Measurements from ENCODE around the gene ZNRF1.
A peak's percentile ranks its signal among the peaks of the same experiment; 100 is the strongest.

Gene ZNRF1

DNA sequence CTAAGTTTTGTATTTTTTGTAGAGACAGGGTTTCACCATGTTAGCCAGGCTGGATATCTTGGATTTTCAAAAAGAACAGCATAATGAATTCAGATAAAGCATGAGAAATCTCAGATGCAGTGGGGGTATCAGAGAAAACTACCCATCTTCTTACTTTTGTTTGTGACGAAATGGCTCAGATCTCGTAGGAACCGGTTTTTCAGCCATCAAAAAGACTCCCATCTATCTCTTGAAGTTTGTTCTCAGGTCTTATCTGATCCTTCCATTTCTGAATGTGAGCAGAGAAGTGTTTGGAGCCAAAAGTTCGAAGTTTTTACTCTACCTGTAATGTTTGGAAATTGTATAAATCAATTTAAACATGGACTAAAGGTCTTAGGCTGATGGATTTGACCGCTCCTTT, 60.6 kb downstream of the ZNRF1 start:
- no peak overlapping the region for H2AK5ac ChIP-seq (ENCODE audit: low read length)
- no peak overlapping the region for H2BK5ac ChIP-seq (ENCODE audit: low read depth, low read length, poor library complexity)
- H3K4me3 ChIP-seq (ENCODE audit: low read depth, low read length): no peak overlapping the region
- H3K23ac ChIP-seq (ENCODE audit: low read length): no peak overlapping the region
- peak overlapping the region; percentile 41 for H3K27ac ChIP-seq (ENCODE audit: low read depth, low read length)
- H4K91ac ChIP-seq (ENCODE audit: low read depth, low read length): no peak overlapping the region
- H2BK120ac ChIP-seq (ENCODE audit: insufficient read depth, low read length, poor library complexity): no peak overlapping the region
- H3K4me2 ChIP-seq (ENCODE audit: low read length): no peak overlapping the region
- no peak overlapping the region for H3K9ac ChIP-seq (ENCODE audit: low read length)
- no peak overlapping the region for H3K18ac ChIP-seq (ENCODE audit: low read length)
- peak in 1 of 2 donors; percentile 69 for DNase-seq
- no peak overlapping the region for H4K12ac ChIP-seq (ENCODE audit: low read depth, low read length)
- H3K4ac ChIP-seq (ENCODE audit: low read depth, low read length): no peak overlapping the region
- no peak overlapping the region for H2BK12ac ChIP-seq (ENCODE audit: low read length)
- H3K36me3 ChIP-seq (ENCODE audit: control insufficient read depth in 1 of 2, insufficient read depth in 2 of 2, low read length in 2 of 2): no peaks in the 10 kb centered on the region
- H3K14ac ChIP-seq (ENCODE audit: low read length): no peak overlapping the region
- H3K79me2 ChIP-seq (ENCODE audit: control insufficient read depth, insufficient read depth, low read length, poor library complexity): peaks cover 12% of the 10 kb centered on the region
- H3K27me3 ChIP-seq (ENCODE audit: insufficient read depth, low read length): no peaks in the 10 kb centered on the region
- H3K79me1 ChIP-seq (ENCODE audit: low read length): peaks cover 12% of the 10 kb centered on the region
- no peak overlapping the region for H4K8ac ChIP-seq (ENCODE audit: low read depth, low read length)
- H3K4me1 ChIP-seq (ENCODE audit: control insufficient read depth in 1 of 2, insufficient read depth in 2 of 2, low read length in 2 of 2): peaks cover 12 to 18% of the 10 kb centered on the region in 2 experiments
- no CpG with 5 or more reads among the region's 5 CpGs for WGBS (ENCODE audit: extremely low coverage, insufficient coverage, insufficient read length)
- no peaks in the 10 kb centered on the region for H3K9me3 ChIP-seq (ENCODE audit: insufficient read depth, low read depth, low read length)
- H2AFZ ChIP-seq (ENCODE audit: insufficient read depth, low read length, poor library complexity): no peak overlapping the region

DNA sequence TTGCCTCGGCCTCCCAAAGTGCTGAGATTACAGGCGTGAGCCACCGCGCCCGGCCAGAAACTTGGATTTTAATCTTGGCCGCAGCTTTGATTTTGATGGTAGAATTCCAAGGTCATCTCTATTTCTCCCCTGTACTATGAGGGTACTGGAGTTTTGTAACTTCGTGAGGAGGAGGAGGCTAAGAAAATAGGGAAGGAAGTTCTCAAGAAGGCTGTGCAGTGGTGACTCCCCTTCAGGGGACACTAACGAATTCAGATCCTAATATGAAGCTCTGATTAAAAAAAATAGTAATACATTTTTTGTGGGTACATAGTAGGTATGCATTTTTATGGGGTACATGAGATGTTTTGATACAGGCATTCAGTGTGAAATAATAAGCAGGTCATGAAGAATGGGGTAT, 61.9 kb downstream of the ZNRF1 start:
- WGBS (ENCODE audit: extremely low coverage, insufficient coverage, insufficient read length): no CpG with 5 or more reads among the region's 8 CpGs
- DNase-seq: no peak
- H3K4me3 ChIP-seq (ENCODE audit: low read depth, low read length): no peak overlapping the region

DNA sequence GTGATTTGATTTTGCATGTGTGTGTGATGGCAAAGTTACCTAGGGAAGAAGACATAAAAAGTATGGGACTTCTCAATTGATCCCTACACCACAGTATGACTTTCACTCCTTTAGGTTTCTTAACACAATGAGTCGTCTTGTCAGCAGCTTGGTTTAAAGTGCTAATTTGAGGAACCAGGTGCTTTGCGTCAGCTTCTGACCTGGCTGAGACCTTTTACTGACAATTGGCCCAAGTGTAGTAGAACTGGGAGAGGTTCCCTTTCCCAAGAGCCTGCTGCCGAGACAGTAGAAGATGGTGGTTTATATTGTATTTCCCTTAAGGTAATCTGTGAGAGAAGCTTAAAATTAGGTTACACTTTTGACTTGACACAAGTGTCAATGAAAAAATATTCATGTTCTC, 62.8 kb downstream of the ZNRF1 start:
- H3K27ac ChIP-seq (ENCODE audit: low read depth, low read length): peak overlapping the region; percentile 69
- no peak overlapping the region for H3K4me2 ChIP-seq (ENCODE audit: low read length)
- H4K8ac ChIP-seq (ENCODE audit: low read depth, low read length): no peak overlapping the region
- H3K4me3 ChIP-seq (ENCODE audit: low read depth, low read length): no peak overlapping the region
- H2BK12ac ChIP-seq (ENCODE audit: low read length): no peak overlapping the region
- no peak overlapping the region for H2BK120ac ChIP-seq (ENCODE audit: insufficient read depth, low read length, poor library complexity)
- H3K79me1 ChIP-seq (ENCODE audit: low read length): peaks cover 12% of the 10 kb centered on the region
- H4K91ac ChIP-seq (ENCODE audit: low read depth, low read length): no peak overlapping the region
- no peaks in the 10 kb centered on the region for H3K36me3 ChIP-seq (ENCODE audit: control insufficient read depth in 1 of 2, insufficient read depth in 2 of 2, low read length in 2 of 2)
- no peak overlapping the region for H3K23ac ChIP-seq (ENCODE audit: low read length)
- peaks cover 13 to 18% of the 10 kb centered on the region in 2 experiments for H3K4me1 ChIP-seq (ENCODE audit: control insufficient read depth in 1 of 2, insufficient read depth in 2 of 2, low read length in 2 of 2)
- no peak for DNase-seq
- no peak overlapping the region for H2AFZ ChIP-seq (ENCODE audit: insufficient read depth, low read length, poor library complexity)
- H3K4ac ChIP-seq (ENCODE audit: low read depth, low read length): peak overlapping the region; percentile 54
- H3K79me2 ChIP-seq (ENCODE audit: control insufficient read depth, insufficient read depth, low read length, poor library complexity): peaks cover 10% of the 10 kb centered on the region
- H2BK5ac ChIP-seq (ENCODE audit: low read depth, low read length, poor library complexity): no peak overlapping the region
- H3K14ac ChIP-seq (ENCODE audit: low read length): no peak overlapping the region
- WGBS (ENCODE audit: extremely low coverage, insufficient coverage, insufficient read length): no CpG with 5 or more reads among the region's 3 CpGs
- H3K18ac ChIP-seq (ENCODE audit: low read length): no peak overlapping the region
- H3K9me3 ChIP-seq (ENCODE audit: insufficient read depth, low read depth, low read length): no peaks in the 10 kb centered on the region
- H2AK5ac ChIP-seq (ENCODE audit: low read length): no peak overlapping the region
- no peaks in the 10 kb centered on the region for H3K27me3 ChIP-seq (ENCODE audit: insufficient read depth, low read length)
- no peak overlapping the region for H4K12ac ChIP-seq (ENCODE audit: low read depth, low read length)
- H3K9ac ChIP-seq (ENCODE audit: low read length): no peak overlapping the region

More for the DNA sequence above, 61.9 kb downstream of the ZNRF1 start:
- no peak overlapping the region for H3K27ac ChIP-seq (ENCODE audit: low read depth, low read length)
- H3K4me2 ChIP-seq (ENCODE audit: low read length): no peak overlapping the region
- no peak overlapping the region for H3K14ac ChIP-seq (ENCODE audit: low read length)
- H3K4ac ChIP-seq (ENCODE audit: low read depth, low read length): no peak overlapping the region
- H4K8ac ChIP-seq (ENCODE audit: low read depth, low read length): no peak overlapping the region
- H2BK120ac ChIP-seq (ENCODE audit: insufficient read depth, low read length, poor library complexity): no peak overlapping the region
- no peaks in the 10 kb centered on the region for H3K27me3 ChIP-seq (ENCODE audit: insufficient read depth, low read length)
- no peak overlapping the region for H3K9ac ChIP-seq (ENCODE audit: low read length)
- no peak overlapping the region for H4K12ac ChIP-seq (ENCODE audit: low read depth, low read length)
- no peak overlapping the region for H4K91ac ChIP-seq (ENCODE audit: low read depth, low read length)
- H3K36me3 ChIP-seq (ENCODE audit: control insufficient read depth in 1 of 2, insufficient read depth in 2 of 2, low read length in 2 of 2): no peaks in the 10 kb centered on the region
- H3K4me1 ChIP-seq (ENCODE audit: control insufficient read depth in 1 of 2, insufficient read depth in 2 of 2, low read length in 2 of 2): peaks cover 12 to 18% of the 10 kb centered on the region in 2 experiments
- H2AFZ ChIP-seq (ENCODE audit: insufficient read depth, low read length, poor library complexity): no peak overlapping the region
- no peak overlapping the region for H2AK5ac ChIP-seq (ENCODE audit: low read length)
- no peak overlapping the region for H3K23ac ChIP-seq (ENCODE audit: low read length)
- H2BK5ac ChIP-seq (ENCODE audit: low read depth, low read length, poor library complexity): no peak overlapping the region
- no peak overlapping the region for H3K18ac ChIP-seq (ENCODE audit: low read length)
- no peak overlapping the region for H2BK12ac ChIP-seq (ENCODE audit: low read length)
- peaks cover 10% of the 10 kb centered on the region for H3K79me2 ChIP-seq (ENCODE audit: control insufficient read depth, insufficient read depth, low read length, poor library complexity)
- peaks cover 12% of the 10 kb centered on the region for H3K79me1 ChIP-seq (ENCODE audit: low read length)
- no peaks in the 10 kb centered on the region for H3K9me3 ChIP-seq (ENCODE audit: insufficient read depth, low read depth, low read length)

DNA sequence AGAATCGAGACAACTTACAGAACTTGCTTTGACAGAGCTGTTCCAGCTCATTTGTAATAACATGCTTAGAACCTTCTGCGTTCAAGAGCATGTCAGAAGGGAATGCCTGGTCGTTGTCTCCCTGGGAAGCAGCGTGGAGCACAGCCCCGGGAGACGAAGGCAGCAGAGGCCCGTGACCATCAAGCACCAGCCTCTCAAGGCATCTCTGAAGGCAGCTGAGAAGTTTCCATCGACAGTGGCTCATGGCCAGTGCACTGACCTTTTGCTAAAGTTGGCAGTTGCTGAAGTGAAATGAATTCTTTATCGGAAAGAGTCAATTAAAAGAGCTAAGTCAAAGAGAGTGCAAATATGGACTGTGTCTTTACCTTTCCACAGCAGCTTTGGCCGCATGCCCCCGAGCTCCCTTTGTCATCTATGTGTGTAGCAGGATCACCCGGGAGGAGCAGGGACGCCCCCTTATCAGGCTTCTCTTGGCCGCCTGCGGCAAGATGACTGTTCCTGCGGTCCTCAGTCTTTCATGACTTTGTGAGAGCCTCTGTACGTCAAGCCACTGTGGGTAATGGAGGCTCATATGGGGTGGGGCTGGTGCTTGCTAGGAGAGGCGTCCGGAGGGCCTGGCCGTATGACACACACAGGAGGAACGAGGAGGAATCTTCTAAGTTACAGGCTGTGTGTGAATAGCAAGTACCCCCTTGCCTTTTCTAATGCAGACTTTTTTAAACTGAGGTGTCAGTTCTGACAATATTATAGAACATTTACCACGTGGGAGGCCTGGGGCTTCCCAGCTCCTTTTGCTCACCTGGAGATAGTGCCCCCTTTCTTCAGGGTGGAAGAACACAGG, 63.5 kb downstream of the ZNRF1 start:
- H3K27me3 ChIP-seq (ENCODE audit: insufficient read depth, low read length): no peaks in the 10 kb centered on the region
- H3K36me3 ChIP-seq (ENCODE audit: control insufficient read depth in 1 of 2, insufficient read depth in 2 of 2, low read length in 2 of 2): no peaks in the 10 kb centered on the region
- H3K4me1 ChIP-seq (ENCODE audit: control insufficient read depth in 1 of 2, insufficient read depth in 2 of 2, low read length in 2 of 2): peaks cover 15 to 20% of the 10 kb centered on the region in 2 experiments
- no peak overlapping the region for H3K4me2 ChIP-seq (ENCODE audit: low read length)
- peaks cover 12% of the 10 kb centered on the region for H3K79me2 ChIP-seq (ENCODE audit: control insufficient read depth, insufficient read depth, low read length, poor library complexity)
- H2BK12ac ChIP-seq (ENCODE audit: low read length): peak overlapping the region; percentile 50
- H3K9ac ChIP-seq (ENCODE audit: low read length): no peak overlapping the region
- peak overlapping the region; percentile 67 for H3K18ac ChIP-seq (ENCODE audit: low read length)
- DNase-seq: peak; percentile 83 to 87
- H3K14ac ChIP-seq (ENCODE audit: low read length): peak overlapping the region; percentile 60
- no CpG with 5 or more reads among the region's 22 CpGs for WGBS (ENCODE audit: extremely low coverage, insufficient coverage, insufficient read length)
- peak overlapping the region; percentile 70 for H4K91ac ChIP-seq (ENCODE audit: low read depth, low read length)
- peaks cover 12% of the 10 kb centered on the region for H3K79me1 ChIP-seq (ENCODE audit: low read length)
- H2AFZ ChIP-seq (ENCODE audit: insufficient read depth, low read length, poor library complexity): no peak overlapping the region
- peak overlapping the region; percentile 69 for H3K27ac ChIP-seq (ENCODE audit: low read depth, low read length)
- no peak overlapping the region for H3K23ac ChIP-seq (ENCODE audit: low read length)
- H2BK120ac ChIP-seq (ENCODE audit: insufficient read depth, low read length, poor library complexity): peak overlapping the region; percentile 76
- peak overlapping the region; percentile 72 for H2BK5ac ChIP-seq (ENCODE audit: low read depth, low read length, poor library complexity)
- no peak overlapping the region for H2AK5ac ChIP-seq (ENCODE audit: low read length)
- no peak overlapping the region for H4K12ac ChIP-seq (ENCODE audit: low read depth, low read length)
- no peaks in the 10 kb centered on the region for H3K9me3 ChIP-seq (ENCODE audit: insufficient read depth, low read depth, low read length)
- H4K8ac ChIP-seq (ENCODE audit: low read depth, low read length): peak overlapping the region; percentile 53
- no peak overlapping the region for H3K4me3 ChIP-seq (ENCODE audit: low read depth, low read length)
- peak overlapping the region; percentile 52 for H3K4ac ChIP-seq (ENCODE audit: low read depth, low read length)
